Ramos (cell line): Measurements from ENCODE around the gene DRAXIN.

Experiments used
- in situ Hi-C: fragments of 300-500 bp; cut with MboI; formaldehyde crosslinking; loops from one replicate; pipeline ENCODE4 v1.14.3; 2022; ENCODE audit warnings: low sequenced_read_pairs; ENCODE audit not compliant: unreplicated experiment

Gene DRAXIN

DNA sequence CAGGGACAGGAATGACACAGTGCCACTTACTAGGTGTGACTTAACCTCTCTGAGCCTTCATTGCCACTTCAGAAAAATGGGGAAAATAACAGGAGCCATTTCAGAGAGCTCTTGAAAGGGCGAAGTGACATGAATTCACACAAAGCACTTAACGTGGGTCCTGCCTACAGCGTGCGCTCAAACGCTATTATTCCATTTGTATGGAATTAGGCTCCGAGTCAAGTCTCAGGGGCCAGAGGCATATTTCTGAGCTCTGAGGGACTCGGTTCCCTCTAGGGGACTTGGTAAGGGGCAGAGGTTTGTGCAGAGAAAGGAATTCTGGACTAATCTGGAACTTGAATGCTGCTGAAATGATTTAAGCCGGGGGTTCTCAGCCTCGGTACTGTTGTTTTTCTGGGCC lies 14.1 kb downstream of the DRAXIN start:
- in situ Hi-C loops, result no loop called here

DNA sequence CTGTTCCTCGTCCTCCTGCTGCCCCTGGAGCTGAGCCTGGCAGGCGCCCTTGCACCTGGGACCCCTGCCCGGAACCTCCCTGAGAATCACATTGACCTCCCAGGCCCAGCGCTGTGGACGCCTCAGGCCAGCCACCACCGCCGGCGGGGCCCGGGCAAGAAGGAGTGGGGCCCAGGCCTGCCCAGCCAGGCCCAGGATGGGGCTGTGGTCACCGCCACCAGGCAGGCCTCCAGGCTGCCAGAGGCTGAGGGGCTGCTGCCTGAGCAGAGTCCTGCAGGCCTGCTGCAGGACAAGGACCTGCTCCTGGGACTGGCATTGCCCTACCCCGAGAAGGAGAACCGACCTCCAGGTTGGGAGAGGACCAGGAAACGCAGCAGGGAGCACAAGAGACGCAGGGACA lies 14.8 kb downstream of the DRAXIN start:
- in situ Hi-C loops, result no loop called here

- in situ Hi-C loops, result no loop called here
These were observed 16.2 kb downstream of the DRAXIN start for GRCh38 chr1:11707621-11708276.

GRCh38 chr1:11708554-11709350 lies 17.2 kb downstream of the DRAXIN start:
- in situ Hi-C loops, result no loop called here

- in situ Hi-C loops, result no loop called here
These were observed 20.0 kb downstream of the DRAXIN start for GRCh38 chr1:11711490-11711889.

DNA sequence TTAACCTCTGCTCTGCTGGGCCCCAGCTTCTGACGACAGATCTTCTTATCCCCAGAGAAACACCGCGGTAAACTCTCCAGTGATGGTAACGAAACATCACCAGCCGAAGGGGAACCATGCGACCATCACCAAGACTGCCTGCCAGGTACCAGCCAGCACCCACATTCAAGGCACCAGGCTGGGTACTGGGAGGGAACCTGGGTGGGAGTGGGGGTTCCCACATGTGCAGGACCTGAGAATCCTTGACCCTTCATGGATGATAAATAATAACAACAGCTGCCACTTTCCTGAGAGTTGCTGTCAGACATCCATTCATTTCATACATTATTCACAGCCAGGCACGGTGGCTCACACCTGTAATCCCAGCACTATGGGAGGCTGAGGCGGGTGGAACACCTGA lies 20.8 kb downstream of the DRAXIN start:
- in situ Hi-C loops, result no loop called here

- in situ Hi-C loops, result no loop called here
These were observed 21.6 kb downstream of the DRAXIN start for GRCh38 chr1:11713095-11713494.

GRCh38 chr1:11714831-11715575 lies 23.5 kb downstream of the DRAXIN start:
- in situ Hi-C loops, result loop anchor here (5.0 kb wide), 1 partner anchor 53 kb away; the partner anchor contains the start of gene FBXO6

GRCh38 chr1:11719313-11720032 lies 28.0 kb downstream of the DRAXIN start:
- in situ Hi-C loops, result loop anchor here (5.0 kb wide), 1 partner anchor 57 kb away; the partner anchor contains the start of gene FBXO6

DNA sequence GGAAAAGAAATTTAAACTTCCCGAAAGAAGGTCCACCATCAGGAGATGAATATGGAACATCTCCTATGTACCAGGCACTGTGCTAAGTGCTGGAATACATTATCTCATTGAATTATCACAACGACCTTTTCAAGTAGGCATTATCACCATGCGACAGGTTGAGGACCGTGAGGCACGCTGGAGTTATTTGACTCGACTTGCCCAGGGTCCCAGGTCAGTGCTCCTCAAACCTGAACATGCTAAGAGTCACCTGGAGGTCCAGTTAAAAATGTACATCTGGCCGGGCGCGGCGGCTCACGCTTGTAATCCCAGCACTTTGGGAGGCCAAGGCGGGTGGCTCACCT lies 28.5 kb downstream of the DRAXIN start:
- in situ Hi-C loops, result no loop called here

DNA sequence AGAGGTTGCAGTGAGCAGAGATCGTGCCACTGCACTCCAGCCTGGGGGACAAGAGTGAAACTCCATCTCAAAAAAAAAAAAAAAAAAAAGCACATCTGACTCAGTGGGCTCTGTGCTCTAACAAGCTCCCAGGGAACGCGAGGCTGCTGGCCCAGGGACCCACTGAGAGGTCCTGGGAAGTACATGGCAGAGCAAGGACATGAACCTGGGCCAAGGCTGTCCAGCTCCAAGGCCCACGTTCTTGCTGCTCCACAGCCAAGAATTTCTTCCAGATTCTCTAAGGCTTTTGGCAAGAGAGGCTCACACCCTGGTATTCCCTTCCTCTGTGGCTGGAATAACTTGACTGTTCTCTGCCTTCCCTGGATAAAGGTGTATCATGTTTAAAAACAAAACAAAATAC lies 29.0 kb downstream of the DRAXIN start:
- in situ Hi-C loops, result no loop called here

- in situ Hi-C loops, result no loop called here
These were observed 29.8 kb downstream of the DRAXIN start for GRCh38 chr1:11721311-11721710.

GRCh38 chr1:11722538-11722937 lies 31.0 kb downstream of the DRAXIN start:
- in situ Hi-C loops, result no loop called here

DNA sequence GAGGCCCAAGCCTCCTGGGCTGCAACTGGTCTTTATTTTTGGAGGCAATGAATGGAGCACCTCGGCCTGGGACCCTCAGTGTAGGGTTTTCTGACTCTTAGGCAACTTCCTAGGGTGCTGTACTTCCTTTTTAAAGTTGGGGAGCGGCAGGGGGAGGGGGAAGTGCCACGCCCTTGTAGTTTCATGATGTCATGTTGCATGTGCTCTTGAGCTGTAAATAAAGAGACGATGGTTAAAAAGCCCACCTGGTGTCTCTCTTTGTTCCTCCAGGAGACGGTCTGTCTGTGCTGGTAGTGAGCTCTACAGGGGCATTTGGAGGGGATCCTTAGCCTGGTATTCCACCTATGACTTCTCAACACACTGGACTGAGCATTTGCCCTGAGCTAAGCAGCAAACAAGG lies 34.1 kb downstream of the DRAXIN start:
- in situ Hi-C loops, result no loop called here

DNA sequence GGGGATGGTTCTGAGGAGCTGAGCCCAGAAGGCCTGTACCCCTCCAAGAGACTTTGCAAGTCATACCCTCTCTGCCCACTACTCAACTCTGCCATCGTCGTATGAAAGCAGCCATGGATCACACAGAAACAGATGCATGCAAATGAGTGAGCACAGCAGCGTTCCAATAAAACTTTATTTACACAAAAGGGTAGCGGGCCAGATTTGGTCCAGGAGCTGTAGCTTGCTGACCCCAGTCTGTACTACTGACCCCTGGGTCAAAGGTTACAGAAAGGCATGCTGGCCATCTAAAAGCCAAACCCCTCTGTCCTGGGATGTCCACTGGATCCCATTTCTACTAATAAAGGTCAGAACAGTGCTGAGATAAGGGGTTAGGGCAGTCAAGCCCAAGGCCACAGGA lies 35.6 kb downstream of the DRAXIN start:
- in situ Hi-C loops, result no loop called here

DNA sequence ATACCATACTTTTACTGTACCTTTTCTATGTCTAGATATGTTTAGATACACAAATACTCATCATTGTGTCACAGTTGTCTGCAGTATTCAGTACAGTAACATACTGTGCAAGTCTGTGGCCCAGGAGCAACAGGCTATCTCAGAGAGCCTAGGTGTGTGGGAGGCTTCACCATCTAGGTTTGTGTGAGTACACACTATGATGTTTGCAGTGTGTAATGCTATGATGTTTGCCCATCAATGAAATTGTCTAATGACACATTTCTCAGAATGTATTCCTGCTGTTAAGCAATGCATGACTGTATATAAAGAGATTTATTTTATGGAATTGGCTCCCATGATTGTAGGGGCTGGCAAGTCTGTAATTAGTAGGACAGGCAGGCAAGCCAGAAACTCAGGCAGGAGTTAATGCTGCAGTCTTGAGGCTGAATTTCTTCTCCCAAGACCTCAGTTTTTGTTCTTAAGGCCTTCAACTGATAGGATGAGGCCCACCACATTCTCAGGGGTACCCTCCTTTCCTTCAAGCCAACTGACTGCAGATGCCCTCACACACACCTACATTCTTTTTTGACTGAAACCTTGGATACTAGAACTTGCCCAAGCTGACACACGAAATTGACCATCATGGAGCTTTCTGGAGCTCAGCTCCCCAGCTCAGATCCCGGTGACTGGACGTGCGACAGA lies 36.8 kb downstream of the DRAXIN start:
- in situ Hi-C loops, result no loop called here

GRCh38 chr1:11729155-11729497 lies 37.6 kb downstream of the DRAXIN start:
- in situ Hi-C loops, result no loop called here

GRCh38 chr1:11729498-11730428 lies 38.3 kb downstream of the DRAXIN start:
- in situ Hi-C loops, result no loop called here

DNA sequence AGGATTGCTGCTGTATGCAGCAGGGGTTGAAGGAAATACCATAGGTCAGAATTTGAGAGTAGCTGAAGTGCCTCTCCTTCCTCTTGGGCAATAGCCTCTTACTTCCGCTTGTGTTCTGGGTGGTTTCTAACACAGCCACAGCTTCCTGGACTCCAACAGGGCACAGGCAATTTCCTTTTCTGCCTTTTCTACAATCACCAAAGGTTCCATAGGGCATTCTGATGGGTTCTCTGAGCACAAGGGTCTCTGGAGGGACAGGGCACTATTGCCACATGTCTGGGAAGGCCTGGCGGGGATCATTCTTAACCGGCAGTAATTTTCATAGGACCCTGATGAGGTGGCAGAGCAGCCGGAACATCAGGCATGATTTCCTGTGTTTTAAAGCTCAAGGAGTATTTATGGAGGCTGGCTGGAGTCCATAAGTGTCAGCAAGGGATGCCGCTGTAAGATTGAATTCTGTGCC lies 39.0 kb downstream of the DRAXIN start:
- in situ Hi-C loops, result no loop called here
